H1 (cell line): ENCODE measurements around the gene TMEM63C. TPM values are rescaled to one million over a fixed set of nuclear protein-coding genes. Genes with fewer than 3 reads are reported as not detected.
A peak's percentile ranks its signal among the peaks of the same experiment; 100 is the strongest.

Experiments used
- CTCF ChIA-PET: fragments of 300-600 bp; sonication (Branson Sonifier 250); formaldehyde crosslinking; loops from one replicate; lab custom pipeline; 2021; ENCODE audit not compliant: partially characterized antibody; lab: Charles Lee
- POLR2A ChIA-PET: fragments of 300-600 bp; sonication (Branson Sonifier 250); formaldehyde crosslinking; loops from one replicate; lab custom pipeline; 2021; ENCODE audit warnings: inconsistent platforms; ENCODE audit not compliant: partially characterized antibody; lab: Charles Lee
- DNase-seq, 2 experiments: peaks; one replicate each; pipeline versions ENCODE4 v3.0.0 to v3.0.0-alpha.2; 2010 to 2022; ENCODE audit warnings: low spot score in 2 of 2, low read depth in 1 of 2, mixed read lengths in 1 of 2
- FAIRE-seq: peaks from 2 replicates; lab custom pipeline; 2011; peaks lifted over from hg19 to GRCh38; lab: Jason Lieb, UNC
- H2AFZ ChIP-seq: 2 replicates; pipeline ENCODE4 v1.8.1; 2012; ENCODE audit warnings: low read length, inconsistent platforms
- H2AK5ac ChIP-seq: 2 replicates; pipeline ENCODE4 v1.6.1; 2013; ENCODE audit warnings: low read depth, low read length
- H2BK120ac ChIP-seq: replicated peaks from 2 replicates; pipeline ENCODE3; 2013; ENCODE audit warnings: low read depth, low read length, inconsistent platforms
- H2BK12ac ChIP-seq: 2 replicates; pipeline ENCODE4 v1.6.1; 2013; ENCODE audit warnings: low read depth, low read length
- H2BK15ac ChIP-seq: 2 replicates; pipeline ENCODE4 v1.6.1; 2013; ENCODE audit warnings: low read length
- H2BK20ac ChIP-seq: 2 replicates; pipeline ENCODE4 v1.6.1; 2013; ENCODE audit warnings: low read length
- H2BK5ac ChIP-seq: 2 replicates; pipeline ENCODE4 v1.6.1; 2013; ENCODE audit warnings: low read depth, low read length
- H3K14ac ChIP-seq: 2 replicates; pipeline ENCODE4 v1.6.1; 2013; ENCODE audit warnings: inconsistent platforms; ENCODE audit not compliant: insufficient read length
- H3K18ac ChIP-seq: 2 replicates; pipeline ENCODE4 v1.6.1; 2013; ENCODE audit warnings: low read length; ENCODE audit errors: extremely low read depth
- H3K23ac ChIP-seq: 2 replicates; pipeline ENCODE4 v1.6.1; 2013; ENCODE audit warnings: inconsistent platforms; ENCODE audit not compliant: insufficient read length
- H3K23me2 ChIP-seq: 2 replicates; pipeline ENCODE4 v1.6.1; 2013; ENCODE audit warnings: low read depth, low read length
- H3K27ac ChIP-seq: 2 replicates; pipeline ENCODE4 v1.6.1; 2011; ENCODE audit warnings: low read depth, low read length, inconsistent platforms
- H3K27me3 ChIP-seq, 4 experiments: replicated peaks in 1 of 4; 1 replicate in 1 of 4; 2 replicates in 3 of 4; pipeline versions ENCODE4 v1.6.1 to v1.8.1; 2011 to 2013; ENCODE audit warnings: low read length in 3 of 4, mild to moderate bottlenecking in 3 of 4, inconsistent platforms in 2 of 4, mixed read lengths in 2 of 4, moderate library complexity in 1 of 4; ENCODE audit not compliant: control insufficient read depth in 3 of 4, insufficient read depth in 3 of 4; ENCODE audit errors: extremely low read depth in 1 of 4
- H3K36me3 ChIP-seq, 4 experiments: 2 replicates each; pipeline versions ENCODE4 v1.6.1 to v1.8.1; 2011 to 2013; ENCODE audit warnings: mild to moderate bottlenecking in 4 of 4, low read length in 3 of 4, moderate library complexity in 2 of 4, control low read depth in 1 of 4, inconsistent platforms in 1 of 4; ENCODE audit not compliant: insufficient read depth in 4 of 4, control insufficient read depth in 2 of 4
- H3K4ac ChIP-seq: replicated peaks from 2 replicates; pipeline ENCODE3; 2013; ENCODE audit warnings: low read length, low read depth, mixed read lengths, inconsistent platforms; ENCODE audit not compliant: insufficient read length
- H3K4me1 ChIP-seq, 4 experiments: replicated peaks in 1 of 4; 1 replicate in 1 of 4; 2 replicates in 3 of 4; pipeline versions ENCODE4 v1.6.1 to v1.8.1; 2011 to 2013; ENCODE audit warnings: low read length in 3 of 4, inconsistent platforms in 2 of 4, mixed read lengths in 1 of 4; ENCODE audit not compliant: insufficient read depth in 4 of 4, control insufficient read depth in 3 of 4
- H3K4me2 ChIP-seq, 2 experiments: 2 replicates each; pipeline versions ENCODE4 v1.6.1 to v1.8.1; 2011 to 2013; ENCODE audit warnings: low read depth in 2 of 2, low read length in 2 of 2, control low read depth in 1 of 2, inconsistent platforms in 1 of 2, mild to moderate bottlenecking in 1 of 2; ENCODE audit not compliant: insufficient read depth in 1 of 2
- H3K4me3 ChIP-seq, 4 experiments: fragments of 200-600, 300-600 bp in 1 of 4; sonication (generic), shearing (Covaris generic), sonication (Bioruptor Twin) in 1 of 4; 2 replicates each; pipeline versions ENCODE4 v1.5.1 to v1.8.1; 2011 to 2016; ENCODE audit warnings: low read length in 4 of 4, low read depth in 3 of 4, control low read depth in 2 of 4, inconsistent platforms in 2 of 4, mild to moderate bottlenecking in 2 of 4, mixed read lengths in 1 of 4, moderate library complexity in 1 of 4; ENCODE audit not compliant: insufficient read depth in 2 of 4; ENCODE audit errors: extremely low read depth in 1 of 4
- H3K56ac ChIP-seq: replicated peaks from 2 replicates; pipeline ENCODE3; 2013; ENCODE audit warnings: low read depth, mild to moderate bottlenecking, mixed read lengths, low read length, inconsistent platforms; ENCODE audit not compliant: insufficient read length
- H3K79me1 ChIP-seq: 2 replicates; pipeline ENCODE4 v1.6.1; 2013; ENCODE audit warnings: low read depth, low read length, control low read depth
- H3K79me2 ChIP-seq, 2 experiments: 2 replicates each; pipeline versions ENCODE4 v1.6.1 to v1.8.1; 2012 to 2013; ENCODE audit warnings: low read length in 2 of 2, mild to moderate bottlenecking in 2 of 2, inconsistent platforms in 1 of 2; ENCODE audit not compliant: insufficient read depth in 2 of 2, control insufficient read depth in 1 of 2
- H3K9ac ChIP-seq, 4 experiments: replicated peaks in 1 of 4; 1 replicate in 1 of 4; 2 replicates in 3 of 4; pipeline versions ENCODE4 v1.6.1 to v1.8.1; 2011 to 2013; ENCODE audit warnings: low read depth in 3 of 4, low read length in 3 of 4, control low read depth in 2 of 4, mild to moderate bottlenecking in 2 of 4, moderate library complexity in 2 of 4, inconsistent platforms in 1 of 4; ENCODE audit errors: extremely low read depth in 1 of 4
- H3K9me3 ChIP-seq, 2 experiments: 2 replicates each; pipeline versions ENCODE4 v1.6.1 to v1.8.1; 2012 to 2013; ENCODE audit warnings: mild to moderate bottlenecking in 2 of 2, moderate library complexity in 2 of 2, control low read depth in 1 of 2, inconsistent platforms in 1 of 2, low read depth in 1 of 2, low read length in 1 of 2, mixed read lengths in 1 of 2; ENCODE audit not compliant: insufficient read depth in 2 of 2
- H4K20me1 ChIP-seq, 2 experiments: replicated peaks in 1 of 2; 2 replicates each; pipeline versions ENCODE3 to v1.8.1; 2011 to 2013; ENCODE audit warnings: inconsistent platforms in 2 of 2, low read length in 2 of 2, mild to moderate bottlenecking in 1 of 2; ENCODE audit not compliant: insufficient read depth in 2 of 2, control insufficient read depth in 1 of 2
- H4K5ac ChIP-seq: 2 replicates; pipeline ENCODE4 v1.6.1; 2013; ENCODE audit warnings: low read length, low read depth, mixed read lengths, inconsistent platforms; ENCODE audit not compliant: insufficient read length
- H4K8ac ChIP-seq: 2 replicates; pipeline ENCODE4 v1.8.0; 2013; ENCODE audit warnings: mild to moderate bottlenecking, moderate library complexity, low read length, inconsistent platforms; ENCODE audit not compliant: insufficient read depth; ENCODE audit errors: extremely low read depth
- H4K91ac ChIP-seq: replicated peaks from 2 replicates; pipeline ENCODE3; 2013; ENCODE audit warnings: low read length, mixed read lengths, inconsistent platforms; ENCODE audit not compliant: insufficient read length
- CEBPB ChIP-seq: IDR thresholded peaks from 2 replicates; pipeline ENCODE4 v1.6.1; 2012; ENCODE audit warnings: low read depth, low read length
- RAD21 ChIP-seq, 2 experiments: IDR thresholded peaks in 1 of 2; conservative IDR thresholded peaks in 1 of 2; 2 replicates each; pipeline ENCODE4 v1.6.1; 2011; ENCODE audit warnings: low read depth in 2 of 2, low read length in 2 of 2, improper control_type of control experiment in 1 of 2, inconsistent platforms in 1 of 2, mild to moderate bottlenecking in 1 of 2, moderate library complexity in 1 of 2
- WGBS, 2 experiments: shearing (Covaris generic) in 1 of 2; methylation state at CpG; one replicate each; pipeline versions ENCODE4 v1.1.6 to v1.1.7; 2013 to 2015; ENCODE audit warnings: low lambda C conversion rate in 2 of 2, mixed read lengths in 2 of 2, inconsistent platforms in 1 of 2, low coverage in 1 of 2, missing lambda C conversion rate in 1 of 2; ENCODE audit not compliant: insufficient replicate concordance in 2 of 2, insufficient coverage in 1 of 2, insufficient read length in 1 of 2; ENCODE audit errors: extremely low coverage in 1 of 2, missing lambda C conversion rate in 1 of 2; 5-methylcytosine and 5-hydroxymethylcytosine counted together
- polyA plus RNA-seq, 7 experiments: library from polyadenylated mRNA; depleted of rRNA in 3 of 7; stranded (reverse) in 5 of 7; unstranded in 2 of 7; fragments of >200 nt in 5 of 7; fragments of 200-250 nt in 2 of 7; gene quantifications; 1 replicate in 5 of 7; 2 replicates in 1 of 7; 4 replicates in 1 of 7; pipeline versions ENCODE4 v1.2.1 to v1.2.3, GENCODE V29; 2011 to 2013; ENCODE audit warnings: missing spikeins in 2 of 7, mixed read lengths in 2 of 7
- total RNA-seq: library from RNA; stranded (reverse); fragmentation: NEBNext Ultra II Directional; extraction: Animal tissue kit (Norgen Biotek cat#: 25700); gene quantifications from 2 replicates; pipeline ENCODE4 v1.2.1, GENCODE V29; 2021
- TF ChIP-seq, protein P1 (sequence below), 3 experiments: IDR thresholded peaks; 1 replicate in 2 of 3; 2 replicates in 1 of 3; pipeline versions ENCODE4 v1.5.1 to v1.6.1; 2011; ENCODE audit warnings: low read length in 3 of 3, mild to moderate bottlenecking in 3 of 3, inconsistent platforms in 2 of 3, low read depth in 1 of 3, moderate library complexity in 1 of 3; ENCODE audit not compliant: insufficient read depth in 1 of 3; ENCODE audit errors: control extremely low read depth in 1 of 3

The TMEM63C gene
- total and polyA plus RNA-seq, 2 of the 8 experiments (the other 6 are each of a cell fraction or from before 2014, with no cell fraction given) = 3.0 to 7.6 TPM

DNA sequence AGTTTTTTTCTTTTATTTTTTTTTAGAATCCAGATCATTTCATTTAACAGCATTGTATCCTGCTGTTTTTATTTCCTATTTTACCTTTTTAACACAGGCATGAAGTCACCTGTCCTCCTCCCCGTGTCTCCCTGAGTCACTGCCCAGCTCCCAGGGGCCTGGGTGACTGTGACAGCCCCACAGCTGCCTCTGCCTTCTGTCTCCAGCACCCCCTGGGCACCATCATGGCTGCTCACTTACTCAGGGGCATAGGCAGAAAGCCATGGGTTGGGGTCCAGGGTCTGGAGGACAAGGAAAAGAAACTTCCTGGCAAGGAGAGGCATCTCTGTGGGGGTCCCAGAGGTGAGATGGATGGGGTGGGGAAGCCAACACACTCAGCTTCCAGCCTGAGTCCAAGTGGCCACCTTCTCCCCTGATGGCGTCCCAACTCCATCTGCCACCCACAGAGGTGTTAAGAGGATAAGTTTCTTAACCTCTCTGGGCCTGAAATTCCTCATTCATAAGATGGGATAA is 25.3 kb downstream of the TMEM63C start:
- H3K79me1 ChIP-seq = 0 out of 2 replicates have a peak, but pooled peaks cover 2% of the 10 kb centered on the region
- FAIRE-seq = no peak
- no peak overlapping the region for H2BK12ac ChIP-seq
- H3K27ac ChIP-seq = no peak overlapping the region
- peak; percentile 5 to 38; a peak in 3 of 4 replicates for TF ChIP-seq RAD21 (IDR thresholded peaks at IDR 0.05 in 1 of 2, conservative IDR thresholded peaks at IDR 0.05 in 1 of 2; ENCODE audit: low read depth in 2 of 2, low read length in 2 of 2)
- TF ChIP-seq, protein P1, sequence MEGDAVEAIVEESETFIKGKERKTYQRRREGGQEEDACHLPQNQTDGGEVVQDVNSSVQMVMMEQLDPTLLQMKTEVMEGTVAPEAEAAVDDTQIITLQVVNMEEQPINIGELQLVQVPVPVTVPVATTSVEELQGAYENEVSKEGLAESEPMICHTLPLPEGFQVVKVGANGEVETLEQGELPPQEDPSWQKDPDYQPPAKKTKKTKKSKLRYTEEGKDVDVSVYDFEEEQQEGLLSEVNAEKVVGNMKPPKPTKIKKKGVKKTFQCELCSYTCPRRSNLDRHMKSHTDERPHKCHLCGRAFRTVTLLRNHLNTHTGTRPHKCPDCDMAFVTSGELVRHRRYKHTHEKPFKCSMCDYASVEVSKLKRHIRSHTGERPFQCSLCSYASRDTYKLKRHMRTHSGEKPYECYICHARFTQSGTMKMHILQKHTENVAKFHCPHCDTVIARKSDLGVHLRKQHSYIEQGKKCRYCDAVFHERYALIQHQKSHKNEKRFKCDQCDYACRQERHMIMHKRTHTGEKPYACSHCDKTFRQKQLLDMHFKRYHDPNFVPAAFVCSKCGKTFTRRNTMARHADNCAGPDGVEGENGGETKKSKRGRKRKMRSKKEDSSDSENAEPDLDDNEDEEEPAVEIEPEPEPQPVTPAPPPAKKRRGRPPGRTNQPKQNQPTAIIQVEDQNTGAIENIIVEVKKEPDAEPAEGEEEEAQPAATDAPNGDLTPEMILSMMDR (IDR thresholded peaks at IDR 0.05; ENCODE audit: control extremely low read depth in 1 of 3, insufficient read depth in 1 of 3, low read depth in 1 of 3, low read length in 3 of 3) = peak; percentile 30 to 33 (median 31)
- no peak for TF ChIP-seq CEBPB
- H3K9me3 ChIP-seq = no peaks in the 10 kb centered on the region
- no peak overlapping the region for H4K8ac ChIP-seq
- H3K4ac ChIP-seq = no peak overlapping the region
- H3K4me1 ChIP-seq = peaks cover 0 to 11% (median 8%) of the 10 kb centered on the region in 4 experiments; a peak in 5 of 7 replicates
- H2BK15ac ChIP-seq = no peak overlapping the region
- H3K27me3 ChIP-seq = no peaks in the 10 kb centered on the region
- no peak overlapping the region for H4K5ac ChIP-seq
- no peak overlapping the region for H2BK120ac ChIP-seq
- no peak for DNase-seq
- H3K9ac ChIP-seq = no peak overlapping the region; a peak in 1 of 7 replicates
- H3K36me3 ChIP-seq = no peaks in the 10 kb centered on the region
- H4K91ac ChIP-seq = no peak overlapping the region
- no peaks in the 10 kb centered on the region for H3K79me2 ChIP-seq
- no peak overlapping the region for H3K23ac ChIP-seq
- no peaks in the 10 kb centered on the region for H3K23me2 ChIP-seq
- H4K20me1 ChIP-seq = peaks cover 2 to 4% of the 10 kb centered on the region in 2 experiments
- no peak overlapping the region for H3K14ac ChIP-seq
- H2AFZ ChIP-seq = no peak overlapping the region
- CTCF ChIA-PET = interaction anchor here (0.7 to 19.8 kb wide), 19 partner anchors 9 to 362 kb away, joined by 3 to 233 read pairs (median 6); partner anchors contain the start of gene TMEM63C
- no peak overlapping the region for H2BK20ac ChIP-seq
- no peak overlapping the region for H2AK5ac ChIP-seq
- no peak overlapping the region for H3K4me3 ChIP-seq
- H3K56ac ChIP-seq = no peak overlapping the region
- H3K18ac ChIP-seq = no peak overlapping the region
- POLR2A ChIA-PET = interaction anchor here (1.6 to 2.7 kb wide), 2 partner anchors 16 to 26 kb away, joined by 3 to 7 read pairs; partner anchors contain the start of gene TMEM63C
- no peak overlapping the region for H3K4me2 ChIP-seq
- no peak overlapping the region for H2BK5ac ChIP-seq
- 82% methylated on average over 2 of the region's 2 CpGs; no CpG with 5 or more reads in 1 of the 2 experiments for WGBS, 2 experiments
